ENCODE measurements around the gene CATSPERD.

DNA sequence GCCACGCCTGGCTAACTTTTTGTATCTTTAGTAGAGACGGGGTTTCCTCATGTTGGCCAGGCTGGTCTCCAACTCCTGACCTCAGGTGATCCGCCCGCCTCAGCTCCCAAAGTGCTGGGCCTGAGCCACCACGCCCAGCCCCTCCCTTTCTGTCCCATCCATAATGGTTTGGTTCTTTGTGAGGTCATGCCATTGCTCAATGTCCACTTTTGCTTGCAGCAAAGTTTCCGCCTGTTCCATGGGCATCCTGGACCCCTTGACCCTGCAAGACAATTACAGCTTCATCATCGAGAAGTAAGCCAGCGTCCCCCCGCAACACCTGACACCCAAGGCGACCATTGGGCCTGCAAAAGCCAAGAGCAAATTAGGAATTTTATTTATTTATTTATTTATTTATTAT lies 47.5 kb downstream of the CATSPERD start:
- TF ChIP-seq, protein P1, sequence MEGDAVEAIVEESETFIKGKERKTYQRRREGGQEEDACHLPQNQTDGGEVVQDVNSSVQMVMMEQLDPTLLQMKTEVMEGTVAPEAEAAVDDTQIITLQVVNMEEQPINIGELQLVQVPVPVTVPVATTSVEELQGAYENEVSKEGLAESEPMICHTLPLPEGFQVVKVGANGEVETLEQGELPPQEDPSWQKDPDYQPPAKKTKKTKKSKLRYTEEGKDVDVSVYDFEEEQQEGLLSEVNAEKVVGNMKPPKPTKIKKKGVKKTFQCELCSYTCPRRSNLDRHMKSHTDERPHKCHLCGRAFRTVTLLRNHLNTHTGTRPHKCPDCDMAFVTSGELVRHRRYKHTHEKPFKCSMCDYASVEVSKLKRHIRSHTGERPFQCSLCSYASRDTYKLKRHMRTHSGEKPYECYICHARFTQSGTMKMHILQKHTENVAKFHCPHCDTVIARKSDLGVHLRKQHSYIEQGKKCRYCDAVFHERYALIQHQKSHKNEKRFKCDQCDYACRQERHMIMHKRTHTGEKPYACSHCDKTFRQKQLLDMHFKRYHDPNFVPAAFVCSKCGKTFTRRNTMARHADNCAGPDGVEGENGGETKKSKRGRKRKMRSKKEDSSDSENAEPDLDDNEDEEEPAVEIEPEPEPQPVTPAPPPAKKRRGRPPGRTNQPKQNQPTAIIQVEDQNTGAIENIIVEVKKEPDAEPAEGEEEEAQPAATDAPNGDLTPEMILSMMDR (IDR thresholded peaks at IDR 0.05) = no peak
- TF ChIP-seq EP300 (IDR thresholded peaks at IDR 0.05) = no peak
